GM23338 (cell line): ENCODE data around the gene ITPRIP.

Experiments
- EZH2 ChIP-seq: fragments of 200-600 bp; sonication (generic); IDR thresholded peaks from one replicate; pipeline ENCODE4 v1.8.0; 2017; ENCODE audit warnings: antibody characterized with exemption, mild to moderate bottlenecking, low read depth; ENCODE audit not compliant: unreplicated experiment
- EZH2phosphoT487 ChIP-seq: fragments of 200-600 bp; sonication (generic); IDR thresholded peaks from one replicate; pipeline ENCODE4 v1.8.1; 2018; ENCODE audit warnings: antibody characterized with exemption; ENCODE audit not compliant: unreplicated experiment
- JUNB ChIP-seq: IDR thresholded peaks from one replicate; pipeline ENCODE4 v1.6.1; 2016; ENCODE audit warnings: antibody characterized with exemption; ENCODE audit not compliant: unreplicated experiment
- NANOG ChIP-seq: IDR thresholded peaks from 2 replicates; pipeline ENCODE4 v1.6.1; 2016; ENCODE audit warnings: antibody characterized with exemption, borderline replicate concordance
- POLR2AphosphoS5 ChIP-seq: IDR thresholded peaks from 2 replicates; pipeline ENCODE4 v1.6.1; 2016; ENCODE audit warnings: antibody characterized with exemption, low read depth
- ZNF331 ChIP-seq: fragments of 250-450 bp; sonication (Bioruptor Pico); IDR thresholded peaks from 2 replicates; pipeline ENCODE4 v1.5.0; 2020; ENCODE audit warnings: low read depth, mild to moderate bottlenecking, moderate library complexity
- TF ChIP-seq, protein P1 (sequence below), 2 experiments: fragments of 200-600 bp in 1 of 2; sonication (generic) in 1 of 2; conservative IDR thresholded peaks; 2 replicates each; pipeline versions ENCODE4 v1.5.1 to v1.6.1; 2016 to 2017; ENCODE audit warnings: antibody characterized with exemption in 2 of 2, low read depth in 2 of 2, mild to moderate bottlenecking in 2 of 2, moderate library complexity in 1 of 2
- TF ChIP-seq, protein P2 (sequence below): IDR thresholded peaks from one replicate; pipeline ENCODE4 v1.6.1; 2018; ENCODE audit warnings: antibody characterized with exemption; ENCODE audit not compliant: unreplicated experiment
- TF ChIP-seq, protein P3 (sequence below): fragments of 250-450 bp; sonication (Bioruptor Pico); IDR thresholded peaks from 2 replicates; pipeline ENCODE4 v1.5.0; 2020; ENCODE audit warnings: mild to moderate bottlenecking, moderate library complexity
- TF ChIP-seq, protein P4 (sequence below): IDR thresholded peaks from 2 replicates; pipeline ENCODE4 v1.6.1; 2016; ENCODE audit warnings: antibody characterized with exemption

DNA sequence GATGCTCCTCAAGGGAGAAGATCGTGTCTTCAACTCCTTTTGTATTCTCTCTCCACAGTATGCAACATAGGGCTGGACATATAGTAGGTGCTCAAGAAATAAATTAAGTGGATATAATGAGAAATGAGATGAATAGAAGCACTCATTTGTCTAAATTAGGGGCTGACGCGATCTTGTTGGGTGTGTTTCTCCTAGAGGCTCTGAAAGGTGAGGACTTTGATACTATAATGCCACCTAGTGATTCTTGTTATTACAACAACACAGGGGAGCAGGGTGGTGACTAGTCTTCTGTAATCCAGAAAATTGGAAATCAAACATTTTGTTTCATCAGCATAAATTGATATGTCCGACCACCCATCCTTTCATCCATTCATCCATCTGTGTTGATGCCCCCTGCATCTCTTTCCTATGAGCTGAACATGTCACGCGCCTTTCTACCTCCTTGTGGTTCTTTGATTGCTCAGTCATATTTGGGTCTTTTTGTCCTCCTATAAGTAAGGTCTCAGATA is 11.9 kb upstream of the ITPRIP start:
- TF ChIP-seq, protein P1, sequence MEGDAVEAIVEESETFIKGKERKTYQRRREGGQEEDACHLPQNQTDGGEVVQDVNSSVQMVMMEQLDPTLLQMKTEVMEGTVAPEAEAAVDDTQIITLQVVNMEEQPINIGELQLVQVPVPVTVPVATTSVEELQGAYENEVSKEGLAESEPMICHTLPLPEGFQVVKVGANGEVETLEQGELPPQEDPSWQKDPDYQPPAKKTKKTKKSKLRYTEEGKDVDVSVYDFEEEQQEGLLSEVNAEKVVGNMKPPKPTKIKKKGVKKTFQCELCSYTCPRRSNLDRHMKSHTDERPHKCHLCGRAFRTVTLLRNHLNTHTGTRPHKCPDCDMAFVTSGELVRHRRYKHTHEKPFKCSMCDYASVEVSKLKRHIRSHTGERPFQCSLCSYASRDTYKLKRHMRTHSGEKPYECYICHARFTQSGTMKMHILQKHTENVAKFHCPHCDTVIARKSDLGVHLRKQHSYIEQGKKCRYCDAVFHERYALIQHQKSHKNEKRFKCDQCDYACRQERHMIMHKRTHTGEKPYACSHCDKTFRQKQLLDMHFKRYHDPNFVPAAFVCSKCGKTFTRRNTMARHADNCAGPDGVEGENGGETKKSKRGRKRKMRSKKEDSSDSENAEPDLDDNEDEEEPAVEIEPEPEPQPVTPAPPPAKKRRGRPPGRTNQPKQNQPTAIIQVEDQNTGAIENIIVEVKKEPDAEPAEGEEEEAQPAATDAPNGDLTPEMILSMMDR (conservative IDR thresholded peaks at IDR 0.05; ENCODE audit: low read depth in 2 of 2), result peak; percentile 75 to 83
- TF ChIP-seq EZH2 (no peak), POLR2AphosphoS5 (no peak), EZH2phosphoT487 (no peak), NANOG (no peak), JUNB (no peak), ZNF331 (CRISPR knock-in tag) (no peak)
- TF ChIP-seq, protein P2, sequence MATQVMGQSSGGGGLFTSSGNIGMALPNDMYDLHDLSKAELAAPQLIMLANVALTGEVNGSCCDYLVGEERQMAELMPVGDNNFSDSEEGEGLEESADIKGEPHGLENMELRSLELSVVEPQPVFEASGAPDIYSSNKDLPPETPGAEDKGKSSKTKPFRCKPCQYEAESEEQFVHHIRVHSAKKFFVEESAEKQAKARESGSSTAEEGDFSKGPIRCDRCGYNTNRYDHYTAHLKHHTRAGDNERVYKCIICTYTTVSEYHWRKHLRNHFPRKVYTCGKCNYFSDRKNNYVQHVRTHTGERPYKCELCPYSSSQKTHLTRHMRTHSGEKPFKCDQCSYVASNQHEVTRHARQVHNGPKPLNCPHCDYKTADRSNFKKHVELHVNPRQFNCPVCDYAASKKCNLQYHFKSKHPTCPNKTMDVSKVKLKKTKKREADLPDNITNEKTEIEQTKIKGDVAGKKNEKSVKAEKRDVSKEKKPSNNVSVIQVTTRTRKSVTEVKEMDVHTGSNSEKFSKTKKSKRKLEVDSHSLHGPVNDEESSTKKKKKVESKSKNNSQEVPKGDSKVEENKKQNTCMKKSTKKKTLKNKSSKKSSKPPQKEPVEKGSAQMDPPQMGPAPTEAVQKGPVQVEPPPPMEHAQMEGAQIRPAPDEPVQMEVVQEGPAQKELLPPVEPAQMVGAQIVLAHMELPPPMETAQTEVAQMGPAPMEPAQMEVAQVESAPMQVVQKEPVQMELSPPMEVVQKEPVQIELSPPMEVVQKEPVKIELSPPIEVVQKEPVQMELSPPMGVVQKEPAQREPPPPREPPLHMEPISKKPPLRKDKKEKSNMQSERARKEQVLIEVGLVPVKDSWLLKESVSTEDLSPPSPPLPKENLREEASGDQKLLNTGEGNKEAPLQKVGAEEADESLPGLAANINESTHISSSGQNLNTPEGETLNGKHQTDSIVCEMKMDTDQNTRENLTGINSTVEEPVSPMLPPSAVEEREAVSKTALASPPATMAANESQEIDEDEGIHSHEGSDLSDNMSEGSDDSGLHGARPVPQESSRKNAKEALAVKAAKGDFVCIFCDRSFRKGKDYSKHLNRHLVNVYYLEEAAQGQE, result no peak
- TF ChIP-seq, protein P3, sequence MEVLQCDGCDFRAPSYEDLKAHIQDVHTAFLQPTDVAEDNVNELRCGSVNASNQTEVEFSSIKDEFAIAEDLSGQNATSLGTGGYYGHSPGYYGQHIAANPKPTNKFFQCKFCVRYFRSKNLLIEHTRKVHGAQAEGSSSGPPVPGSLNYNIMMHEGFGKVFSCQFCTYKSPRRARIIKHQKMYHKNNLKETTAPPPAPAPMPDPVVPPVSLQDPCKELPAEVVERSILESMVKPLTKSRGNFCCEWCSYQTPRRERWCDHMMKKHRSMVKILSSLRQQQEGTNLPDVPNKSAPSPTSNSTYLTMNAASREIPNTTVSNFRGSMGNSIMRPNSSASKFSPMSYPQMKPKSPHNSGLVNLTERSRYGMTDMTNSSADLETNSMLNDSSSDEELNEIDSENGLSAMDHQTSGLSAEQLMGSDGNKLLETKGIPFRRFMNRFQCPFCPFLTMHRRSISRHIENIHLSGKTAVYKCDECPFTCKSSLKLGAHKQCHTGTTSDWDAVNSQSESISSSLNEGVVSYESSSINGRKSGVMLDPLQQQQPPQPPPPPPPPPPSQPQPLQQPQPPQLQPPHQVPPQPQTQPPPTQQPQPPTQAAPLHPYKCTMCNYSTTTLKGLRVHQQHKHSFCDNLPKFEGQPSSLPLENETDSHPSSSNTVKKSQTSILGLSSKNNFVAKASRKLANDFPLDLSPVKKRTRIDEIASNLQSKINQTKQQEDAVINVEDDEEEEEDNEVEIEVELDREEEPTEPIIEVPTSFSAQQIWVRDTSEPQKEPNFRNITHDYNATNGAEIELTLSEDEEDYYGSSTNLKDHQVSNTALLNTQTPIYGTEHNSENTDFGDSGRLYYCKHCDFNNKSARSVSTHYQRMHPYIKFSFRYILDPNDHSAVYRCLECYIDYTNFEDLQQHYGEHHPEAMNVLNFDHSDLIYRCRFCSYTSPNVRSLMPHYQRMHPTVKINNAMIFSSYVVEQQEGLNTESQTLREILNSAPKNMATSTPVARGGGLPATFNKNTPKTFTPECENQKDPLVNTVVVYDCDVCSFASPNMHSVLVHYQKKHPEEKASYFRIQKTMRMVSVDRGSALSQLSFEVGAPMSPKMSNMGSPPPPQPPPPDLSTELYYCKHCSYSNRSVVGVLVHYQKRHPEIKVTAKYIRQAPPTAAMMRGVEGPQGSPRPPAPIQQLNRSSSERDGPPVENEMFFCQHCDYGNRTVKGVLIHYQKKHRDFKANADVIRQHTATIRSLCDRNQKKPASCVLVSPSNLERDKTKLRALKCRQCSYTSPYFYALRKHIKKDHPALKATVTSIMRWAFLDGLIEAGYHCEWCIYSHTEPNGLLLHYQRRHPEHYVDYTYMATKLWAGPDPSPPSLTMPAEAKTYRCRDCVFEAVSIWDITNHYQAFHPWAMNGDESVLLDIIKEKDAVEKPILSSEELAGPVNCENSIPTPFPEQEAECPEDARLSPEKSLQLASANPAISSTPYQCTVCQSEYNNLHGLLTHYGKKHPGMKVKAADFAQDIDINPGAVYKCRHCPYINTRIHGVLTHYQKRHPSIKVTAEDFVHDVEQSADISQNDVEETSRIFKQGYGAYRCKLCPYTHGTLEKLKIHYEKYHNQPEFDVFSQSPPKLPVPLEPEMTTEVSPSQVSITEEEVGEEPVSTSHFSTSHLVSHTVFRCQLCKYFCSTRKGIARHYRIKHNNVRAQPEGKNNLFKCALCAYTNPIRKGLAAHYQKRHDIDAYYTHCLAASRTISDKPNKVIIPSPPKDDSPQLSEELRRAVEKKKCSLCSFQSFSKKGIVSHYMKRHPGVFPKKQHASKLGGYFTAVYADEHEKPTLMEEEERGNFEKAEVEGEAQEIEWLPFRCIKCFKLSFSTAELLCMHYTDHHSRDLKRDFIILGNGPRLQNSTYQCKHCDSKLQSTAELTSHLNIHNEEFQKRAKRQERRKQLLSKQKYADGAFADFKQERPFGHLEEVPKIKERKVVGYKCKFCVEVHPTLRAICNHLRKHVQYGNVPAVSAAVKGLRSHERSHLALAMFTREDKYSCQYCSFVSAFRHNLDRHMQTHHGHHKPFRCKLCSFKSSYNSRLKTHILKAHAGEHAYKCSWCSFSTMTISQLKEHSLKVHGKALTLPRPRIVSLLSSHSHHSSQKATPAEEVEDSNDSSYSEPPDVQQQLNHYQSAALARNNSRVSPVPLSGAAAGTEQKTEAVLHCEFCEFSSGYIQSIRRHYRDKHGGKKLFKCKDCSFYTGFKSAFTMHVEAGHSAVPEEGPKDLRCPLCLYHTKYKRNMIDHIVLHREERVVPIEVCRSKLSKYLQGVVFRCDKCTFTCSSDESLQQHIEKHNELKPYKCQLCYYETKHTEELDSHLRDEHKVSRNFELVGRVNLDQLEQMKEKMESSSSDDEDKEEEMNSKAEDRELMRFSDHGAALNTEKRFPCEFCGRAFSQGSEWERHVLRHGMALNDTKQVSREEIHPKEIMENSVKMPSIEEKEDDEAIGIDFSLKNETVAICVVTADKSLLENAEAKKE, result no peak
- TF ChIP-seq, protein P4, sequence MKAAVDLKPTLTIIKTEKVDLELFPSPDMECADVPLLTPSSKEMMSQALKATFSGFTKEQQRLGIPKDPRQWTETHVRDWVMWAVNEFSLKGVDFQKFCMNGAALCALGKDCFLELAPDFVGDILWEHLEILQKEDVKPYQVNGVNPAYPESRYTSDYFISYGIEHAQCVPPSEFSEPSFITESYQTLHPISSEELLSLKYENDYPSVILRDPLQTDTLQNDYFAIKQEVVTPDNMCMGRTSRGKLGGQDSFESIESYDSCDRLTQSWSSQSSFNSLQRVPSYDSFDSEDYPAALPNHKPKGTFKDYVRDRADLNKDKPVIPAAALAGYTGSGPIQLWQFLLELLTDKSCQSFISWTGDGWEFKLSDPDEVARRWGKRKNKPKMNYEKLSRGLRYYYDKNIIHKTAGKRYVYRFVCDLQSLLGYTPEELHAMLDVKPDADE, result no peak
